Spleen (tissue), 11 donors: ENCODE results near the gene PPP1CB. TPM values are rescaled to one million over a fixed set of nuclear protein-coding genes. Genes with fewer than 3 reads are reported as not detected.
A peak's percentile ranks its signal among the peaks of the same experiment; 100 is the strongest.

Experiments
- DNase-seq: peaks from one replicate; pipeline ENCODE4 v3.0.0-alpha.2; 2020
- H3K27ac ChIP-seq, 8 donors: fragments of 200-600 bp; sonication (generic) in 7 of 8; 1 replicate in 4 of 8; 2 replicates in 4 of 8; pipeline versions ENCODE4 v1.5.0 to v1.8.0; 2016 to 2021; ENCODE audit warnings: inconsistent platforms in 4 of 8, mild to moderate bottlenecking in 4 of 8, moderate library complexity in 1 of 8
- H3K27me3 ChIP-seq, 7 donors: fragments of 200-600 bp; sonication (generic) in 6 of 7; replicated peaks in 1 of 7; 1 replicate in 4 of 7; 2 replicates in 3 of 7; pipeline versions ENCODE4 v1.5.0 to v1.8.0; 2016 to 2021; ENCODE audit warnings: inconsistent platforms in 3 of 7, mild to moderate bottlenecking in 1 of 7
- H3K36me3 ChIP-seq, 6 donors: fragments of 200-600 bp; sonication (generic) in 5 of 6; 1 replicate in 4 of 6; 2 replicates in 2 of 6; pipeline versions ENCODE4 v1.5.0 to v1.8.0; 2016 to 2021; ENCODE audit warnings: inconsistent platforms in 2 of 6
- H3K4me1 ChIP-seq, 6 donors: fragments of 200-600 bp; sonication (generic) in 5 of 6; 1 replicate in 3 of 6; 2 replicates in 3 of 6; pipeline versions ENCODE4 v1.5.0 to v1.8.0; 2016 to 2021; ENCODE audit warnings: inconsistent platforms in 3 of 6
- H3K4me3 ChIP-seq, 8 donors: fragments of 200-600 bp; sonication (generic) in 7 of 8; 1 replicate in 4 of 8; 2 replicates in 4 of 8; pipeline versions ENCODE4 v1.5.0 to v1.8.0; 2016 to 2021; ENCODE audit warnings: inconsistent platforms in 4 of 8, mild to moderate bottlenecking in 4 of 8, moderate library complexity in 2 of 8
- H3K9me3 ChIP-seq, 8 donors: fragments of 200-600 bp; sonication (generic) in 7 of 8; 1 replicate in 4 of 8; 2 replicates in 4 of 8; pipeline versions ENCODE4 v1.5.0 to v1.8.0; 2016 to 2021; ENCODE audit warnings: inconsistent platforms in 4 of 8
- CTCF ChIP-seq, 11 experiments: fragments of 200-600 bp in 7 of 11; fragments of 450-650 bp in 4 of 11; sonication (generic) in 4 of 11; IDR thresholded peaks in 8 of 11; conservative IDR thresholded peaks in 3 of 11; 1 replicate in 7 of 11; 2 replicates in 4 of 11; pipeline versions ENCODE4 v1.4.0 to v1.8.0; 2016 to 2021; ENCODE audit warnings: antibody characterized with exemption in 11 of 11, inconsistent platforms in 4 of 11, mild to moderate bottlenecking in 1 of 11
- POLR2A ChIP-seq, 3 donors: fragments of 450-650 bp; IDR thresholded peaks; one replicate each; pipeline ENCODE4 v1.5.1; 2017; ENCODE audit warnings: antibody characterized with exemption in 3 of 3, mild to moderate bottlenecking in 1 of 3
- POLR2AphosphoS5 ChIP-seq, 3 donors: sonication (generic); formaldehyde crosslinking; IDR thresholded peaks; one replicate each; pipeline ENCODE4 v1.5.1; 2017; ENCODE audit warnings: antibody characterized with exemption in 3 of 3
- WGBS, 5 donors: extraction: QIAGEN DNeasy Blood & Tissue Kit in 3 of 5; methylation state at CpG; one replicate each; pipeline versions ENCODE4 v1.1.5 to v1.1.7; 2013 to 2018; 5-methylcytosine and 5-hydroxymethylcytosine counted together
- intact Hi-C: fragments of 100-400 bp; cut with DNase I; formaldehyde crosslinking; loops from one replicate; pipeline ENCODE4 v1.15.0; 2023; ENCODE audit warnings: low total_unique reads
- polyA plus RNA-seq, 3 donors: library from polyadenylated mRNA; stranded (reverse); fragments of 200-250 nt; gene quantifications; one replicate each; pipeline ENCODE4 v1.2.1, GENCODE V29; 2013
- total RNA-seq, 7 donors: library from RNA; depleted of rRNA in 3 of 7; stranded (reverse); fragments of >200 nt in 3 of 7; fragmentation: NEBNext Ultra II Directional in 4 of 7; extraction: Animal tissue kit (Norgen Biotek cat#: 25700) in 4 of 7; gene quantifications; one replicate each; pipeline versions ENCODE4 v1.1.0 to v1.2.1, GENCODE V29; 2016 to 2021
- donor health status: healthy with polysubstance abuse.
- donor health status: DM: no; HTN: no; CAD: no; lungs with moderate emphysema.
- donor health status: DM: no; HTN: no; CAD: no.
- donor health status: Bipolar disorder and iron deficiency.
- donor health status: healthy.
- donor health status: DM: no; HTN: no; CAD: no.
- donor health status: DM: yes; HTN: yes; CAD: no.

Gene PPP1CB
- total and polyA plus RNA-seq, 10 donors = 40.4 to 244 (median 187) TPM

- H3K4me3 ChIP-seq = no peak overlapping the region
- DNase-seq = no peak
- peak; percentile 28 to 78 (median 70) for TF ChIP-seq CTCF (IDR thresholded peaks at IDR 0.05 in 8 of 11, conservative IDR thresholded peaks at IDR 0.05 in 3 of 11)
- no peak for TF ChIP-seq POLR2A (IDR thresholded peaks at IDR 0.05)
- no peak for TF ChIP-seq POLR2AphosphoS5 (IDR thresholded peaks at IDR 0.05)
- no peaks in the 10 kb centered on the region for H3K27me3 ChIP-seq
- peaks cover 0 to 6% (median 0%) of the 10 kb centered on the region in 6 donors for H3K4me1 ChIP-seq
- no peaks in the 10 kb centered on the region for H3K36me3 ChIP-seq
- intact Hi-C loops = loop anchor here (5.0 to 10.0 kb wide), 2 partner anchors 376 to 1013 kb away; no protein-coding TSS in a partner anchor
- no peaks in the 10 kb centered on the region for H3K9me3 ChIP-seq
- no peak overlapping the region for H3K27ac ChIP-seq
- 4 to 9% (median 6%) methylated on average over 8 of the region's 8 CpGs for WGBS, 5 donors
Observed at GRCh38 chr2:28821295-28821958, 69.8 kb downstream of the PPP1CB start.

GRCh38 chr2:28822036-28822435 lies 70.4 kb downstream of the PPP1CB start:
- intact Hi-C loops = loop anchor here (5.0 to 10.0 kb wide), 2 partner anchors 375 to 1013 kb away; no protein-coding TSS in a partner anchor
- Histone ChIP-seq H3K27ac (no peak overlapping the region), H3K9me3 (no peaks in the 10 kb centered on the region), H3K36me3 (no peaks in the 10 kb centered on the region), H3K4me3 (no peak overlapping the region), H3K27me3 (no peaks in the 10 kb centered on the region), H3K4me1 (peaks cover 0 to 6% (median 0%) of the 10 kb centered on the region in 6 donors)
- no peak for TF ChIP-seq CTCF (IDR thresholded peaks at IDR 0.05 in 8 of 11, conservative IDR thresholded peaks at IDR 0.05 in 3 of 11)
- DNase-seq = no peak

- Histone ChIP-seq H3K4me3 (no peak overlapping the region), H3K4me1 (peaks cover 0 to 6% (median 0%) of the 10 kb centered on the region in 6 donors), H3K9me3 (no peaks in the 10 kb centered on the region), H3K27me3 (no peaks in the 10 kb centered on the region), H3K27ac (no peak overlapping the region), H3K36me3 (no peaks in the 10 kb centered on the region)
- intact Hi-C loops = loop anchor here (5.0 to 10.0 kb wide), 2 partner anchors 373 to 1011 kb away; no protein-coding TSS in a partner anchor
- no peak for TF ChIP-seq POLR2A (IDR thresholded peaks at IDR 0.05)
- TF ChIP-seq CTCF (IDR thresholded peaks at IDR 0.05 in 8 of 11, conservative IDR thresholded peaks at IDR 0.05 in 3 of 11) = no peak
- no peak for TF ChIP-seq POLR2AphosphoS5 (IDR thresholded peaks at IDR 0.05)
- 91 to 100% (median 98%) methylated on average over 2 of the region's 2 CpGs for WGBS, 5 donors
- no peak for DNase-seq
Observed at GRCh38 chr2:28824207-28824606, 72.6 kb downstream of the PPP1CB start.

- intact Hi-C loops = loop anchor here (5.0 to 10.0 kb wide), 2 partner anchors 372 to 1010 kb away; no protein-coding TSS in a partner anchor
- peaks cover 0 to 6% (median 0%) of the 10 kb centered on the region in 6 donors for H3K4me1 ChIP-seq
- DNase-seq = no peak
- TF ChIP-seq CTCF (IDR thresholded peaks at IDR 0.05 in 8 of 11, conservative IDR thresholded peaks at IDR 0.05 in 3 of 11) = no peak
- TF ChIP-seq POLR2AphosphoS5 (IDR thresholded peaks at IDR 0.05) = no peak
- no peak for TF ChIP-seq POLR2A (IDR thresholded peaks at IDR 0.05)
- no peaks in the 10 kb centered on the region for H3K27me3 ChIP-seq
- no peak overlapping the region for H3K4me3 ChIP-seq
- no peak overlapping the region for H3K27ac ChIP-seq
- H3K36me3 ChIP-seq = no peaks in the 10 kb centered on the region
- H3K9me3 ChIP-seq = no peaks in the 10 kb centered on the region
Observed at GRCh38 chr2:28824870-28825269, 73.2 kb downstream of the PPP1CB start.
